PC-9 (cell line): Measurements from ENCODE around the gene HTR3D. TPM values are rescaled to one million over a fixed set of nuclear protein-coding genes. Genes with fewer than 3 reads are reported as not detected.

Source experiments
- BruUV-seq: library from RNA; stranded (reverse); fragments of 400-500 nt; replicated peaks from 2 replicates; lab custom pipeline; 2021; lab: Mats Ljungman, UMichigan
- CTCF ChIA-PET: fragments of 300-600 bp; sonication (Branson Sonifier 250); formaldehyde crosslinking; loops from one replicate; lab custom pipeline; 2022; ENCODE audit warnings: antibody characterized with exemption; lab: Charles Lee
- POLR2A ChIA-PET: fragments of 300-600 bp; sonication (Branson Sonifier 250); formaldehyde crosslinking; loops from one replicate; lab custom pipeline; 2022; ENCODE audit warnings: antibody characterized with exemption; ENCODE audit not compliant: unreplicated experiment; lab: Charles Lee
- DNase-seq, 2 experiments: peaks; one replicate each; pipeline versions ENCODE4 v3.0.0 to v3.0.0-alpha.2; 2015 to 2022; ENCODE audit warnings: mixed read lengths in 1 of 2
- H2AFZ ChIP-seq: fragments of 200-600 bp; sonication (generic); 2 replicates; pipeline ENCODE4 v1.8.1; 2017; ENCODE audit warnings: antibody characterized with exemption
- H3F3A ChIP-seq: fragments of 200-600 bp; sonication (generic); 2 replicates; pipeline ENCODE4 v1.8.1; 2017; ENCODE audit warnings: antibody characterized with exemption, mild to moderate bottlenecking, low read depth; ENCODE audit not compliant: insufficient read depth
- H3K27ac ChIP-seq: fragments of 200-600 bp; sonication (generic); 2 replicates; pipeline ENCODE4 v1.6.1; 2016; ENCODE audit warnings: mixed run types
- H3K27me3 ChIP-seq: fragments of 200-600 bp; sonication (generic); 2 replicates; pipeline ENCODE4 v1.6.1; 2016; ENCODE audit warnings: low read depth, mixed run types; ENCODE audit not compliant: insufficient read depth
- H3K36me3 ChIP-seq: fragments of 200-600 bp; sonication (generic); 2 replicates; pipeline ENCODE4 v1.6.1; 2016; ENCODE audit warnings: low read depth, mixed run types
- H3K4me1 ChIP-seq: fragments of 200-600 bp; sonication (generic); replicated peaks from 2 replicates; pipeline ENCODE4 v1.6.1; 2016; ENCODE audit warnings: mixed run types; ENCODE audit not compliant: insufficient read depth
- H3K4me2 ChIP-seq: fragments of 200-600 bp; sonication (generic); 2 replicates; pipeline ENCODE4 v1.6.1; 2017; ENCODE audit warnings: mixed run types
- H3K4me3 ChIP-seq: fragments of 200-600 bp; sonication (generic); 2 replicates; pipeline ENCODE4 v1.6.1; 2016; ENCODE audit warnings: mixed run types
- H3K79me2 ChIP-seq: fragments of 200-600 bp; sonication (generic); 2 replicates; pipeline ENCODE4 v1.6.1; 2017; ENCODE audit warnings: low read depth, mixed run types
- H3K9me2 ChIP-seq: fragments of 200-600 bp; sonication (generic); 2 replicates; pipeline ENCODE4 v1.8.1; 2017; ENCODE audit warnings: mild to moderate bottlenecking; ENCODE audit not compliant: insufficient read depth
- H3K9me3 ChIP-seq: fragments of 200-600 bp; sonication (generic); 2 replicates; pipeline ENCODE4 v1.8.1; 2016; ENCODE audit warnings: low read depth; ENCODE audit not compliant: insufficient read depth
- H4K20me1 ChIP-seq: fragments of 200-600 bp; sonication (generic); 2 replicates; pipeline ENCODE4 v1.8.1; 2017; ENCODE audit not compliant: insufficient read depth
- CTCF ChIP-seq: fragments of 200-600 bp; sonication (generic); conservative IDR thresholded peaks from 2 replicates; pipeline ENCODE4 v1.6.1; 2017; ENCODE audit warnings: mixed run types, antibody characterized with exemption, mild to moderate bottlenecking, moderate library complexity
- EZH2 ChIP-seq: fragments of 200-600 bp; sonication (generic); IDR thresholded peaks from 2 replicates; pipeline ENCODE4 v1.8.0; 2017; ENCODE audit warnings: antibody characterized with exemption, low read depth
- intact Hi-C: fragments of 100-400 bp; cut with micrococcal nuclease; formaldehyde crosslinking; loops from one replicate; pipeline ENCODE4 v1.10.0; 2022; ENCODE audit not compliant: unreplicated experiment
- total RNA-seq: library from RNA; stranded (reverse); gene quantifications from 2 replicates; pipeline ENCODE4 v1.2.3, GENCODE V29; 2021

Gene HTR3D
- total RNA-seq, 1 experiment from 2014 or later, result not detected

GRCh38 chr3:184050217-184050847 is 18.8 kb downstream of the HTR3D start:
- Histone ChIP-seq H3K36me3 (no peaks in the 10 kb centered on the region), H3K9me3 (no peaks in the 10 kb centered on the region), H4K20me1 (no peaks in the 10 kb centered on the region), H3K4me3 (no peak overlapping the region), H2AFZ (no peak overlapping the region), H3K27me3 (no peaks in the 10 kb centered on the region; the same call in 1 of the 2 replicates), H3F3A (no peaks in the 10 kb centered on the region), H3K4me1 (no peaks in the 10 kb centered on the region), H3K79me2 (no peaks in the 10 kb centered on the region), H3K9me2 (no peaks in the 10 kb centered on the region), H3K4me2 (no peak overlapping the region), H3K27ac (no peak overlapping the region)
- intact Hi-C loops, result no loop called here
- DNase-seq, result no peak
- ChIA-PET CTCF (interaction anchor here (0.7 to 0.8 kb wide), 2 partner anchors 14 to 692 kb away, joined by 7 to 24 read pairs; no protein-coding TSS in a partner anchor), POLR2A (no interaction called here)
- BruUV-seq, result no TSS peak
- TF ChIP-seq EZH2, result no peak
- TF ChIP-seq CTCF, result no peak

- Histone ChIP-seq H3K4me2 (no peak within 1 kb of the TSS), H4K20me1 (no peaks in the 10 kb centered on the region), H3K9me3 (no peaks in the 10 kb centered on the region), H3K9me2 (no peaks in the 10 kb centered on the region), H3K79me2 (no peaks in the 10 kb centered on the region), H2AFZ (no peak within 1 kb of the TSS), H3F3A (no peaks in the 10 kb centered on the region), H3K4me1 (no peaks in the 10 kb centered on the region), H3K27me3 (no peaks in the 10 kb centered on the region; the same call in 1 of the 2 replicates), H3K4me3 (no peak within 1 kb of the TSS), H3K36me3 (no peaks in the 10 kb centered on the region), H3K27ac (no peak within 1 kb of the TSS)
- BruUV-seq, result no TSS peak
- POLR2A ChIA-PET, result interaction anchor here (0.6 kb wide), 1 partner anchor 17 kb away, joined by 8 read pairs; no protein-coding TSS in a partner anchor
- CTCF ChIA-PET, result no interaction called here
- no peak for DNase-seq
- TF ChIP-seq EZH2, result no peak
- TF ChIP-seq CTCF, result no peak
- intact Hi-C loops, result no loop called here
Measured at GRCh38 chr3:184052767-184053166, 21.2 kb downstream of the HTR3D start, which contains the start of gene HTR3C. HTR3C (plus strand) TSS chr3:184053047; CDS start chr3:184053081, 34 bp downstream.

GRCh38 chr3:184058029-184058428 is 26.5 kb downstream of the HTR3D start:
- H3K27me3 ChIP-seq, result no peaks in the 10 kb centered on the region; the same call in 1 of the 2 replicates
- ChIA-PET CTCF (no interaction called here), POLR2A (no interaction called here)

More at GRCh38 chr3:184058029-184058428, 26.5 kb downstream of the HTR3D start:
- no peak for DNase-seq
- no peaks in the 10 kb centered on the region for H3K4me1 ChIP-seq
- no TSS peak for BruUV-seq
- intact Hi-C loops, result no loop called here
- TF ChIP-seq EZH2 (no peak), CTCF (no peak)
- H3K4me2 ChIP-seq, result no peak overlapping the region
- no peak overlapping the region for H3K4me3 ChIP-seq
- H3F3A ChIP-seq, result no peaks in the 10 kb centered on the region
- H2AFZ ChIP-seq, result no peak overlapping the region
- no peaks in the 10 kb centered on the region for H3K79me2 ChIP-seq
- H4K20me1 ChIP-seq, result no peaks in the 10 kb centered on the region
- no peaks in the 10 kb centered on the region for H3K36me3 ChIP-seq
- H3K9me2 ChIP-seq, result no peaks in the 10 kb centered on the region
- H3K27ac ChIP-seq, result no peak overlapping the region
- H3K9me3 ChIP-seq, result no peaks in the 10 kb centered on the region
